ENCODE results near the gene CACNA1G. TPM values are rescaled to one million over a fixed set of nuclear protein-coding genes. Genes with fewer than 3 reads are reported as not detected.

CACNA1G gene
- total and polyA plus RNA-seq, 10 donors: 0.02 to 1.3 (median 0.09) TPM; not detected in 1

GRCh38 chr17:50582741-50583140 lies 22.2 kb downstream of the CACNA1G start:
- WGBS, 5 donors: 74 to 87% (median 77%) methylated on average over 2 of the region's 2 CpGs
- no peak for TF ChIP-seq CTCF (IDR thresholded peaks at IDR 0.05 in 8 of 11, conservative IDR thresholded peaks at IDR 0.05 in 3 of 11)
- no peak for TF ChIP-seq POLR2A (IDR thresholded peaks at IDR 0.05)
- TF ChIP-seq POLR2AphosphoS5 (IDR thresholded peaks at IDR 0.05): no peak
- Histone ChIP-seq H3K4me3 (no peak overlapping the region), H3K36me3 (no peaks in the 10 kb centered on the region), H3K4me1 (no peaks in the 10 kb centered on the region), H3K9me3 (no peaks in the 10 kb centered on the region), H3K27me3 (replicated peaks in 1 of 7) (peaks cover 0 to 42% (median 0%) of the 10 kb centered on the region in 7 donors), H3K27ac (no peak overlapping the region)
- intact Hi-C loops (cut with DNase I; ENCODE audit: low total_unique reads): no loop called here
- DNase-seq: no peak

GRCh38 chr17:50583641-50584040 lies 23.1 kb downstream of the CACNA1G start:
- TF ChIP-seq CTCF (IDR thresholded peaks at IDR 0.05 in 8 of 11, conservative IDR thresholded peaks at IDR 0.05 in 3 of 11): no peak
- no peak for TF ChIP-seq POLR2A (IDR thresholded peaks at IDR 0.05)
- no peak for TF ChIP-seq POLR2AphosphoS5 (IDR thresholded peaks at IDR 0.05)
- DNase-seq: no peak
- no peaks in the 10 kb centered on the region for H3K9me3 ChIP-seq
- no peaks in the 10 kb centered on the region for H3K36me3 ChIP-seq
- WGBS, 5 donors: 49 to 65% (median 53%) methylated on average over 7 of the region's 7 CpGs
- peaks cover 0 to 4% (median 0%) of the 10 kb centered on the region in 6 donors for H3K4me1 ChIP-seq
- no peak overlapping the region for H3K4me3 ChIP-seq
- intact Hi-C loops (cut with DNase I; ENCODE audit: low total_unique reads): no loop called here
- peaks cover 0 to 33% (median 0%) of the 10 kb centered on the region in 7 donors for H3K27me3 ChIP-seq (replicated peaks in 1 of 7)
- no peak overlapping the region for H3K27ac ChIP-seq

GRCh38 chr17:50584116-50584515 lies 23.6 kb downstream of the CACNA1G start:
- H3K4me3 ChIP-seq: no peak overlapping the region
- intact Hi-C loops (cut with DNase I; ENCODE audit: low total_unique reads): no loop called here

GRCh38 chr17:50584749-50585148 lies 24.2 kb downstream of the CACNA1G start:
- TF ChIP-seq POLR2AphosphoS5 (IDR thresholded peaks at IDR 0.05) (no peak), CTCF (IDR thresholded peaks at IDR 0.05 in 8 of 11, conservative IDR thresholded peaks at IDR 0.05 in 3 of 11) (no peak), POLR2A (IDR thresholded peaks at IDR 0.05) (no peak)
- H3K9me3 ChIP-seq: no peaks in the 10 kb centered on the region
- no peaks in the 10 kb centered on the region for H3K36me3 ChIP-seq
- H3K4me3 ChIP-seq: no peak overlapping the region
- intact Hi-C loops (cut with DNase I; ENCODE audit: low total_unique reads): no loop called here
- peaks cover 0 to 28% (median 0%) of the 10 kb centered on the region in 7 donors for H3K27me3 ChIP-seq (replicated peaks in 1 of 7)
- 69 to 97% (median 88%) methylated on average over 6 of the region's 6 CpGs for WGBS, 5 donors
- no peak overlapping the region for H3K27ac ChIP-seq
- no peak for DNase-seq
- H3K4me1 ChIP-seq: peaks cover 0 to 14% (median 8%) of the 10 kb centered on the region in 6 donors

More at GRCh38 chr17:50584116-50584515, 23.6 kb downstream of the CACNA1G start:
- TF ChIP-seq POLR2AphosphoS5 (IDR thresholded peaks at IDR 0.05): no peak
- no peak for TF ChIP-seq CTCF (IDR thresholded peaks at IDR 0.05 in 8 of 11, conservative IDR thresholded peaks at IDR 0.05 in 3 of 11)
- TF ChIP-seq POLR2A (IDR thresholded peaks at IDR 0.05): no peak
- no peak for DNase-seq
- no peaks in the 10 kb centered on the region for H3K9me3 ChIP-seq
- H3K27me3 ChIP-seq (replicated peaks in 1 of 7): peaks cover 0 to 29% (median 0%) of the 10 kb centered on the region in 7 donors
- H3K4me1 ChIP-seq: peaks cover 0 to 9% (median 2%) of the 10 kb centered on the region in 6 donors
- no peaks in the 10 kb centered on the region for H3K36me3 ChIP-seq
- WGBS, 5 donors: 78 to 87% (median 84%) methylated on average over 4 of the region's 4 CpGs
- no peak overlapping the region for H3K27ac ChIP-seq

Data from spleen (tissue), 11 donors.